Right lung (tissue), 5 donors: ENCODE results near the gene PDYN. TPM values are rescaled to one million over a fixed set of nuclear protein-coding genes. Genes with fewer than 3 reads are reported as not detected.

ENCODE experiments used
- DNase-seq, 2 donors: peaks; one replicate each; pipeline ENCODE4 v3.0.0-alpha.2; 2013
- polyA plus RNA-seq, 5 donors: library from polyadenylated mRNA; unstranded; fragments of 120-200 nt; gene quantifications; one replicate each; pipeline versions ENCODE4 v1.2.1 to v1.2.3, GENCODE V29; 2013; ENCODE audit warnings: inconsistent platforms in 1 of 5, low replicate concordance in 1 of 5; ENCODE audit not compliant: insufficient read length in 5 of 5, insufficient read depth in 1 of 5

The PDYN gene
- polyA plus RNA-seq, 5 donors, result not detected

- no peak for DNase-seq
Observed at GRCh38 chr20:1952737-1953530, 40.9 kb downstream of the PDYN start.

DNA sequence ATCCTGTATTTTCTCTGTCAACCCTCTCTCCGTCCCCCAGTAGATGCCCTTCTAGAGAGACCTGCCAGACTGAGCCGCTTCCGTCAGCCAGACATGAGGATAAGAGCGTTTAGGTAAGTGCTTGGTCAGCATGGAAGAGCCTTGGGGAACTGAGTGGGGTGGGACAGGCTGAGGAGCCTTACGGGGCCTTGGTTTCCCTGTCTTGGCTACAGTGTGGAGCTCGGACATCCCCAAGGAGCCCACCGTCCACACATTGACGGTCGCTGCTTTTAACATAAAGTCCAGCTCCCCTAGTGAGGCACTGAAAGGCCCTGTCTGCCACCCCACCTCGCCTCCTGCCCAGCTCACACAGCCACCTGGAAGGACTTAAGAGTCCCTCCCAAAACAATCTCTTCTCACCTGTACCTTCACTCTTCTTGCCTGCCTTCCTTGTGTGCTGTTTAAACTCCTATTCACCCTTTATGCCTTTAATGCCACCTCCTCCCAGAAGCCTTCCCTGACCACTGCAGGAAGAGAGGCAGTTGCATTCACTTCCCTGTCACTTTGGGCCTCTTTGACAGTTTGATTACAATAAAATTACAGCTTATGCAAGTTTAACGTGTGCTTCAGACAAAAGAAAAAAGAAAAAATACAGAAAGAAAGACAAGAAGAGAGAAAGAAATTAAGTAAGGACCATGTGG is 42.3 kb downstream of the PDYN start:
- DNase-seq, result no peak

GRCh38 chr20:1950836-1951235 is 43.0 kb downstream of the PDYN start:
- no peak for DNase-seq

GRCh38 chr20:1949347-1950100 is 44.3 kb downstream of the PDYN start:
- no peak for DNase-seq

- DNase-seq, result no peak
Observed at GRCh38 chr20:1947535-1947846, 46.4 kb downstream of the PDYN start.

GRCh38 chr20:1946762-1947534 is 46.9 kb downstream of the PDYN start:
- DNase-seq, result no peak

DNA sequence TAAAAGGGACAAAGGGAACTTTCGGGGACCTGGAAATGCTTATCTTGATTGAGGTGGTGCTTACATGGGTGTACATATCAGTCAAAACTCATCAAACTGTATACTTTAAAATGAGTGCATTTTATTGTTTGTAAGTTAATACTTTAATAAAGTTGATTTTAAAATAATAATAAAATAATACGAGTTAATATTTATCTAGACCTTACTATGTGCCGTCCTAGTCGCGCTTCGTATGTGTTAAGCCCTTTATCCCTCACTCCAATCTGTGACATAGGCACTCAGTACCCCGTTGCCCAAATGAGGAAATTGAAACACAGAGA is 47.5 kb downstream of the PDYN start:
- no peak for DNase-seq

GRCh38 chr20:1945660-1946059 is 48.2 kb downstream of the PDYN start:
- DNase-seq, result no peak

DNA sequence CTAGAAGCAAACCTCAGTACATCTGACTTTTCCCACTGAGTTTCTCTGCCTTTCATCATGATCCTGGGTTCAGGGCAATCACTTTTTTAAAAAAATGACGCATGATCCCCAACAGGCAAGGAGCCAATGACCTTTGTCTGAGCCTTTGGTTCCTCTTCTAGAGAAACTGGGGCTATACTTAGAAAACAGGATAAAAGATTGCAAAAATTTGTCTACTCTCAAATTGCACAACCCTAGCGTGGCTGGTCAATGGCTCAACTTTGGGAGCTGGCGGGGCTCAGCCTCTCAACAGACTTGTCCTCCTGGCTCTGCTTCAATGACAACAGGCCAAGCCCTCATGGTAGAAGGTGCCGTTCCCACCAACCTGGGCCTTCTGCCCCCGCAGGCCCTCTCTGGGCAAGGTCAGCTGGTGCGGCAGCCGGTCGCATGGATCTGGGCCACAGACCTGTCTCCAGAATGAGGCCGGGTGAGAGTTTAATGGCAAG is 48.7 kb downstream of the PDYN start:
- DNase-seq, result no peak

GRCh38 chr20:1944345-1945091 is 49.3 kb downstream of the PDYN start:
- no peak for DNase-seq

DNA sequence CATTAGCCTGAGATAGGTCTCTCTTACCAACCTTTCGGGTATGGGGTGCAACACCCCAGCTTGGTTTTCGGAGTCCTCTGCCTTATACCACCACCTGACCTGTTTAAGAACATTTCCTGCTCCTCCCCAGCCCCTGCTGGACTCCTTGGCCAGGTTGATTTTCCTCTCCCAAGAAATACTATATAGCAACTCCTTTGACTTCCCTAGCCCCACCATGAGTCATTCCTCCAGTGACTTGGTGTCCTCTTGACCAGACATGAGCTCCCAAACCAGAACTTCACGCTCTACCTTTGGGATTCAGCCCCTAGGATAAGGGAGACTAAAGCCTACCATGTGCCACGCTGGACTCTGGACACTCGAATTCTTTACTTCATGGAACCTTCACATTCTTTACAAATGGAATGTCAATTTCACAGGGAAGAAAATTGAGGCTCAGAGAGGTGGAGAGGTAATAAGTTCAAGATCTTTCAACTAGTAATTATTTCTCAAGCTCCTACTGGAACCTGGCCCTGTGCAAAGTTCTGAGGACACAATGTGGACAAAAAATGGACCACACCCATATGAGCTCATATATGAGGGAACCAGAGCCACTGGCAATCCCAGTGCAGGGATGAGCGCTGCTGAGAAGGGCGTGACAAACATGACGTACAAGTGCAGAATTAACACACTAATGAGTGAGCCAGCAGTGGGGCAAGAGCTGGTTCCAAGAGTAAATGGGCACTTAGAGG is 50.4 kb downstream of the PDYN start:
- DNase-seq, result no peak

- no peak for DNase-seq
Observed at GRCh38 chr20:1942486-1943274, 51.2 kb downstream of the PDYN start.

DNA sequence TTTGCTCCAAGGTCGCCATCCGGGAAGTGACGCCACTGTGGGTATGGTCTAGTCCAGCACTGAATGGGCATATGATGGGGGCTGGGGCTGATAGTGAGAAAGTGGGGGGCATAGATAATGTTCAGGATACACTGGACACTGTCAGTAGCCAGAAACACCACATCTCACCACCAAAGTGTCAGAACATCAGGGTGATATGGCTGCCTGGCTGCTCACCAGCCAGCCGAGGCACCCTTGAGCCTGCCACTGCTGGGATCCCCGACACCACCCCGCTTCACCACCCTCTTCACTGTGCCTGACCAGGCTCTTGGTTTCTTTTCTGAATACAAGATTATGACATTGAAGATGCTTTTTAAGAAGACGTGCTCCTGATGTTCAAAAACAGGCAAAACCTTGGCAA is 51.8 kb downstream of the PDYN start:
- no peak for DNase-seq

DNA sequence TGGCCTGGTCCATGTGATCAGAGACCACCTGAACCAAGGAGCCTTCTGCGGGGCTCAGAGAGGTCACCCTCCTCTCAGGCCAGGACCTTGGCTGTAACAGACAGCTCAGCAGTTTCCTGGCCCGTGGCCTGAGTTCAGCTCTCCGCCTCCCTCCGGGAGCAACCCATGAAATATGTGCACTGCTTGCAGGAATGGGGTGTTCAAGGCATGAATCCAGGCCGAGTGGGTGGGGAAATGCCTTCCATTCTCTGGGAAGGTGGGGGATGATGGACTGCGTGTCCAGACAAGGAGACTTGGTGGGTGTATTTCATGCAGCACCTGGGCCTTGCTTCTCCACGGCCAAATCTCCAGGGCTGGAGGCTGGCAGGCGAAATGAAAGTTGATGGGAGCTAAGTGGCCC is 52.6 kb downstream of the PDYN start:
- DNase-seq, result no peak

DNA sequence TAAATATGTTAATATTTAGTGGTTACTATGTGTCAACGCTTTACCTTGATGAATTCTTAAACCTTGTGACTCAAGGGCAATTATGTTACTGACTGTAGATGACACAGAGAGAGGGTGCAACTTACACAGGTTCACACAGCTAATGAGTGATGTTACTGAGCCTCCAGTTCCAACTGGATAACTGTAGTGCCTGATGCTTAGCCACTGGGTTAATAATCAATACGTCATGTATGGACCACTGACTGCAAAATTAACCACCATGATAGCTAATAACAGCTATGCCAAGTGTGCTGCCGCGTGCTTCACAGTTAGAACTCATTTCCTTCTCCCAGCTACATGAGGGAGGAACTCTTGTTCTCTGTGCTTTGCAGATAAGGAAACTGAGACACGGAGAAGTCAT is 53.3 kb downstream of the PDYN start:
- no peak for DNase-seq

DNA sequence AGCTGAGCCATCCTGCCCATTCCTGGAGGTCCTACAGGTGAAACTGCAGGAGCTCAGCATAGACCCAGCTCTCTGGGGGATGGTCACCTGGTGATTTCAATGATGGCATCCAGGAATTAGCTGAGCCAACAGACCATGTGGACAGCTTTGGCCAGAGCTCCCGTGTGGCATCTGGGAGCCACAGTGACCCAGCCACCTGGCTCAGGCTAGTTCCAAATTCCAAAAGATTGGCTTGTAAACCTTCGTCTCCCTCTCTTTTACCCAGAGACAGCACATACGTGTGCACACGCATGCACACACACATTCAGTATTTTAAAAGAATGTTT is 54.6 kb downstream of the PDYN start:
- no peak for DNase-seq

DNA sequence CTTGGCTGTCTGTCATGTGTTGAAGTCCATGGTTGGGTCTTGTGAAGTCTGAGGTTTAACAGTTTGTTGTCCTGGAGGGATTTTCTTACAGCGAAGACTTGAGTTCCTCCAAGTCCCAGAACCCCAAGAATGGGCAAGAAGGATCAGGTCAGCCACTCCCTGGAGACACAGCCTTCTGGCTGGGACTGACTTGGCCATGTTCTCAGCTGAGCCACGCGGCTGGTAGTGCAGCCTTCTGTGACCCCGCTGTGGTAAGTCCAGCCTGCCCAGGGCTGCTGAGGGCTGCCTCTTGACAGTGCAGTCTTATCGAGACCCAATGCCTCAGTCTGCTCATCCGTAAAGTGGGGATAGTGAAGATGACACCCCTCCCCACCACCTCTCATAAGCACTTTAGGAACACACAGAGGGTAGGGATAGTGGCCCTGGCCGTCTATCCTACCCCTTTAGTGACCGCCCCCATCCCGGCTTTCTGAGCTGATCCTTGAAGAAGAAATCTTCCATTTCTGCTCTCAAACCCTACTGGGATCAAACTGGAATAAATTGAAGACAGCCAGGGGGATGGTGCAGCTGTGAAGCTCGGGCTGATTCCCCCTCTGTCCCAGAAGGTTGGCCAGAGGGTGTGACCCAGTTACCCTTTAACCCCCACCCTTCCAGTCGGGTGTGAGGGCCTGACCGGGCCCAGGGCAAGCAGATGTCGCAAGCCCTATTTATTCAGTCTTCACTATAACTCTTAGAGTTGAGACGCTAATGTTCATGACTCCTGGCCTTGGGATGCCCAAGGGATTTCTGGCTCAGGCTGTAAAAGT is 55.2 kb downstream of the PDYN start:
- no peak for DNase-seq

GRCh38 chr20:1937316-1937976 is 56.4 kb downstream of the PDYN start:
- no peak for DNase-seq
